IPS-NIHi7 (cell line): Measurements from ENCODE around the gene UBQLN4.
"Not testable (repeated sequence)": the region's sequence is repeated elsewhere in the genome, so short reads cannot be mapped to it uniquely, and the experiment has no call there.

ENCODE experiments used
- DNase-seq: peaks from one replicate; pipeline ENCODE4 v3.0.0; 2012; ENCODE audit warnings: mixed read lengths; ENCODE audit errors: extremely low spot score

The UBQLN4 gene

GRCh38 chr1:156060937-156061636 lies 7.5 kb upstream of the UBQLN4 start, which contains the start of gene RAB25:
TSS of gene RAB25 (plus strand) at chr1:156061160. CDS start at chr1:156061401, 241 bp downstream.
- DNase-seq, result peak; percentile 89

GRCh38 chr1:156056326-156056849 lies 2.8 kb upstream of the UBQLN4 start:
- no peak for DNase-seq

GRCh38 chr1:156055281-156056048 lies 1.9 kb upstream of the UBQLN4 start:
- DNase-seq, result no peak

GRCh38 chr1:156054500-156055280 lies 1.1 kb upstream of the UBQLN4 start, which contains the start of gene LAMTOR2:
TSS of gene LAMTOR2 (plus strand) at chr1:156054782. CDS start at chr1:156054890, 108 bp downstream.
- DNase-seq, result peak; percentile 91

- DNase-seq, result peak; percentile 88
Observed at GRCh38 chr1:156052862-156053767, 483 bp downstream of the UBQLN4 start.

- no peak for DNase-seq
Observed at GRCh38 chr1:156051011-156051725, 2.4 kb downstream of the UBQLN4 start.

GRCh38 chr1:156050376-156050775 lies 3.2 kb downstream of the UBQLN4 start:
- no peak for DNase-seq

GRCh38 chr1:156048663-156049258 lies 4.8 kb downstream of the UBQLN4 start:
- no peak for DNase-seq

- no peak for DNase-seq
Observed at GRCh38 chr1:156045076-156045475, 8.5 kb downstream of the UBQLN4 start.

- DNase-seq, result no peak
Observed at GRCh38 chr1:156042828-156043227, 10.8 kb downstream of the UBQLN4 start.

GRCh38 chr1:156034991-156035390 lies 18.6 kb downstream of the UBQLN4 start:
- not testable (repeated sequence) for DNase-seq

GRCh38 chr1:156033011-156033410 lies 20.6 kb downstream of the UBQLN4 start:
- no peak for DNase-seq

GRCh38 chr1:156026588-156026987 lies 27.0 kb downstream of the UBQLN4 start:
- DNase-seq, result no peak

GRCh38 chr1:156025876-156026275 lies 27.7 kb downstream of the UBQLN4 start:
- DNase-seq, result peak; percentile 92

GRCh38 chr1:156024801-156025200 lies 28.8 kb downstream of the UBQLN4 start:
- DNase-seq, result no peak

GRCh38 chr1:156021954-156022353 lies 31.6 kb downstream of the UBQLN4 start:
- DNase-seq, result no peak

- no peak for DNase-seq
Observed at GRCh38 chr1:156021093-156021428, 32.5 kb downstream of the UBQLN4 start.

- peak; percentile 98 for DNase-seq
Observed at GRCh38 chr1:156020293-156021092, 33.1 kb downstream of the UBQLN4 start, which contains the start of gene SSR2. TSS of gene SSR2 (minus strand) at chr1:156020951. CDS start at chr1:156020167, 784 bp downstream.

- DNase-seq, result no peak
Observed at GRCh38 chr1:156019946-156020292, 33.7 kb downstream of the UBQLN4 start.
